ENCODE results near the gene USP10. TPM values are rescaled to one million over a fixed set of nuclear protein-coding genes. Genes with fewer than 3 reads are reported as not detected.

Gene USP10
- polyA plus RNA-seq, 12 donors = 58.0 to 89.7 (median 65.2) TPM; not detected in 1

GRCh38 chr16:84768061-84768807 is 68.4 kb downstream of the USP10 start:
- no peak for DNase-seq

- no peak for DNase-seq
Observed at GRCh38 chr16:84768808-84769197, 69.0 kb downstream of the USP10 start.

- no peak for DNase-seq
Observed at GRCh38 chr16:84769416-84769815, 69.6 kb downstream of the USP10 start.

GRCh38 chr16:84773312-84773711 is 73.5 kb downstream of the USP10 start:
- DNase-seq = no peak

- no peak for DNase-seq
Observed at GRCh38 chr16:84774810-84775209, 75.0 kb downstream of the USP10 start.

- no peak for DNase-seq
Observed at GRCh38 chr16:84775262-84775810, 75.5 kb downstream of the USP10 start.

GRCh38 chr16:84777435-84777834 is 77.6 kb downstream of the USP10 start:
- no peak for DNase-seq

GRCh38 chr16:84778720-84779119 is 78.9 kb downstream of the USP10 start:
- DNase-seq = no peak

- DNase-seq = no peak
Observed at GRCh38 chr16:84780063-84780462, 80.3 kb downstream of the USP10 start.

GRCh38 chr16:84780544-84781376 is 81.0 kb downstream of the USP10 start:
- no peak for DNase-seq

GRCh38 chr16:84782846-84783245 is 83.0 kb downstream of the USP10 start:
- DNase-seq = no peak

GRCh38 chr16:84785843-84786581 is 86.2 kb downstream of the USP10 start:
- no peak for DNase-seq

GRCh38 chr16:84786605-84787262 is 86.9 kb downstream of the USP10 start:
- no peak for DNase-seq

GRCh38 chr16:84787263-84787622 is 87.4 kb downstream of the USP10 start:
- no peak for DNase-seq

GRCh38 chr16:84788920-84789391 is 89.2 kb downstream of the USP10 start:
- peak; percentile 41 for DNase-seq

GRCh38 chr16:84789431-84789830 is 89.6 kb downstream of the USP10 start:
- no peak for DNase-seq

GRCh38 chr16:84790301-84790700 is 90.5 kb downstream of the USP10 start:
- DNase-seq = no peak

GRCh38 chr16:84791088-84791487 is 91.3 kb downstream of the USP10 start:
- DNase-seq = no peak

- DNase-seq = no peak
Observed at GRCh38 chr16:84791501-84791900, 91.7 kb downstream of the USP10 start.

- DNase-seq = no peak
Observed at GRCh38 chr16:84794186-84794585, 94.4 kb downstream of the USP10 start.

- DNase-seq = no peak
Observed at GRCh38 chr16:84794626-84795025, 94.8 kb downstream of the USP10 start.

All from muscle of arm (tissue), 12 donors.